Right kidney (tissue), 1 donor: Measurements from ENCODE around the gene IL4.

Experiments used
- DNase-seq: peaks from one replicate; pipeline ENCODE4 v3.0.0-alpha.2; 2016

IL4 gene

GRCh38 chr5:132695956-132696355 is 22.2 kb downstream of the IL4 start:
- no peak for DNase-seq

- DNase-seq, result no peak
Measured at GRCh38 chr5:132704875-132705274, 31.1 kb downstream of the IL4 start.

GRCh38 chr5:132708645-132709044 is 34.9 kb downstream of the IL4 start:
- no peak for DNase-seq

GRCh38 chr5:132714456-132715307 is 40.9 kb downstream of the IL4 start:
- no peak for DNase-seq

- no peak for DNase-seq
Measured at GRCh38 chr5:132718544-132719312, 44.9 kb downstream of the IL4 start.

GRCh38 chr5:132725745-132726144 is 52.0 kb downstream of the IL4 start:
- DNase-seq, result no peak

- DNase-seq, result no peak
Measured at GRCh38 chr5:132729896-132730295, 56.1 kb downstream of the IL4 start.
